Tibial artery (tissue), 4 donors: ENCODE measurements around the gene CFAP157.
"Not testable (repeated sequence)": the region's sequence is repeated elsewhere in the genome, so short reads cannot be mapped to it uniquely, and the experiment has no call there.

Experiments
- DNase-seq, 2 donors: peaks; one replicate each; pipeline ENCODE4 v3.0.0-alpha.2; 2019
- H3K27ac ChIP-seq, 2 donors: fragments of 200-600 bp; sonication (generic) in 1 of 2; 1 replicate in 1 of 2; 2 replicates in 1 of 2; pipeline ENCODE4 v1.5.1; 2018 to 2019; ENCODE audit warnings: mild to moderate bottlenecking in 1 of 2
- H3K27me3 ChIP-seq, 2 donors: fragments of 200-600 bp; sonication (generic) in 1 of 2; one replicate each; pipeline versions ENCODE4 v1.5.1 to v1.6.0; 2016 to 2019
- H3K36me3 ChIP-seq, 3 donors: fragments of 200-600 bp; sonication (generic) in 2 of 3; one replicate each; pipeline ENCODE4 v1.5.1; 2016 to 2019; ENCODE audit warnings: mild to moderate bottlenecking in 2 of 3
- H3K4me1 ChIP-seq, 4 donors: fragments of 200-600 bp; sonication (generic) in 2 of 4; 1 replicate in 3 of 4; 2 replicates in 1 of 4; pipeline ENCODE4 v1.5.1; 2016 to 2019
- H3K4me3 ChIP-seq, 2 donors: fragments of 200-600 bp; sonication (generic) in 1 of 2; 1 replicate in 1 of 2; 2 replicates in 1 of 2; pipeline ENCODE4 v1.5.1; 2018 to 2019; ENCODE audit warnings: mild to moderate bottlenecking in 2 of 2
- H3K9me3 ChIP-seq, 3 donors: fragments of 200-600 bp; sonication (generic) in 1 of 3; one replicate each; pipeline ENCODE4 v1.5.1; 2016 to 2019
- CTCF ChIP-seq, 2 experiments: fragments of 200-600 bp in 1 of 2; fragments of 450-650 bp in 1 of 2; IDR thresholded peaks; one replicate each; pipeline ENCODE4 v1.5.1; 2017 to 2019; ENCODE audit warnings: antibody characterized with exemption in 2 of 2, mild to moderate bottlenecking in 1 of 2, moderate library complexity in 1 of 2
- intact Hi-C: fragments of 100-400 bp; cut with DNase I; formaldehyde crosslinking; loops from one replicate; pipeline ENCODE4 v1.15.0; 2023; ENCODE audit warnings: low total_unique reads

Gene CFAP157

GRCh38 chr9:127754099-127755060, 47.6 kb downstream of the CFAP157 start:
- TF ChIP-seq CTCF (IDR thresholded peaks at IDR 0.05), result no peak
- Histone ChIP-seq H3K4me1 (peaks cover 0 to 15% (median 9%) of the 10 kb centered on the region in 4 donors), H3K4me3 (no peak overlapping the region), H3K9me3 (no peaks in the 10 kb centered on the region), H3K36me3 (peaks cover 0 to 3% (median 0%) of the 10 kb centered on the region in 3 donors), H3K27ac (no peak overlapping the region), H3K27me3 (peaks cover 0 to 55% of the 10 kb centered on the region in 2 donors)
- DNase-seq, result no peak
- intact Hi-C loops, result no loop called here

GRCh38 chr9:127755061-127756060, 48.6 kb downstream of the CFAP157 start:
- no peaks in the 10 kb centered on the region for H3K9me3 ChIP-seq
- peaks cover 0 to 63% of the 10 kb centered on the region in 2 donors for H3K27me3 ChIP-seq
- DNase-seq, result no peak
- H3K27ac ChIP-seq, result no peak overlapping the region
- peaks cover 0 to 15% (median 9%) of the 10 kb centered on the region in 4 donors for H3K4me1 ChIP-seq
- no peak overlapping the region for H3K4me3 ChIP-seq
- no peak for TF ChIP-seq CTCF (IDR thresholded peaks at IDR 0.05)
- intact Hi-C loops, result no loop called here
- no peaks in the 10 kb centered on the region for H3K36me3 ChIP-seq

GRCh38 chr9:127756233-127756632, 49.4 kb downstream of the CFAP157 start:
- intact Hi-C loops, result no loop called here
- Histone ChIP-seq H3K9me3 (no peaks in the 10 kb centered on the region), H3K27me3 (peaks cover 0 to 66% of the 10 kb centered on the region in 2 donors), H3K27ac (no peak overlapping the region), H3K4me1 (peaks cover 0 to 15% (median 9%) of the 10 kb centered on the region in 4 donors), H3K36me3 (no peaks in the 10 kb centered on the region), H3K4me3 (no peak overlapping the region)
- no peak for DNase-seq
- no peak for TF ChIP-seq CTCF (IDR thresholded peaks at IDR 0.05)

GRCh38 chr9:127756776-127757175, 50.0 kb downstream of the CFAP157 start:
- H3K4me3 ChIP-seq, H3K36me3 ChIP-seq, DNase-seq, H3K27ac ChIP-seq, H3K9me3 ChIP-seq, intact Hi-C loops: not testable (repeated sequence)
- peaks cover 0 to 65% of the 10 kb centered on the region in 2 donors for H3K27me3 ChIP-seq
- peaks cover 0 to 15% (median 9%) of the 10 kb centered on the region in 4 donors for H3K4me1 ChIP-seq

- Histone ChIP-seq H3K27ac (no peak overlapping the region), H3K36me3 (no peaks in the 10 kb centered on the region)
Observed at GRCh38 chr9:127758843-127759242, 52.1 kb downstream of the CFAP157 start.

More at GRCh38 chr9:127758843-127759242, 52.1 kb downstream of the CFAP157 start:
- peaks cover 0 to 15% (median 9%) of the 10 kb centered on the region in 4 donors for H3K4me1 ChIP-seq
- peaks cover 0 to 49% of the 10 kb centered on the region in 2 donors for H3K27me3 ChIP-seq
- H3K9me3 ChIP-seq, result no peaks in the 10 kb centered on the region
- no peak overlapping the region for H3K4me3 ChIP-seq
- no peak for DNase-seq
- intact Hi-C loops, result no loop called here
- TF ChIP-seq CTCF (IDR thresholded peaks at IDR 0.05), result no peak
